ENCODE measurements around the gene ANKRD34C. TPM values are rescaled to one million over a fixed set of nuclear protein-coding genes. Genes with fewer than 3 reads are reported as not detected.
"Not testable (repeated sequence)": the region's sequence is repeated elsewhere in the genome, so short reads cannot be mapped to it uniquely, and the experiment has no call there.

Gene ANKRD34C
- total RNA-seq, 2 experiments from 2014 or later: not detected

DNA sequence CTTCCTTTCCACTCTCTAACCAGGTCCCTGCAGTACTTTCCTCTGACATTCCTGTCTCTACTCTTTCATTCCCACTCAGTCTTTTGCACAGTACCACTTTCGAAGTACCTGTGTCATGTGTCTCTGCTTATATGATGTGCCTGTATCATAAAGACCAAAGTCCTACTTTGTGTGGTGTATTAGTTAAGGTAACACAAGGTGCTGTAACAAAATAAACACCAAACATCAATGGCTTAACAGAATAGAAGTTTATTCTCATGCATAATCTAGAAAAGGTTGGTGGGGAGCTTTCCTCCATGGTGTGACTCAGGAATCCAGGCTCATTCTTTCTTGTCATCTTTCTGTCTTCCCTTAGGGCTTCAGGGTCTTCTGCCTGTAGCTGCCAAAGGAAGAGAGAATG is 31.7 kb downstream of the ANKRD34C start:
- intact Hi-C loops (cut with DNase I, micrococcal nuclease): loop anchor here in 1 of 2 experiments (5.0 kb wide), 3 partner anchors 653 to 877 kb away; partner anchors contain the start of genes FAH and IREB2
- ChIA-PET POLR2A (no interaction called here), CTCF (no interaction called here)
- peaks cover 68% of the 10 kb centered on the region for H3K36me3 Mint-ChIP-seq (ENCODE audit: low read depth)
- peaks cover 8% of the 10 kb centered on the region for H3K27me3 Mint-ChIP-seq
- no peak for DNase-seq
- H3K4me3 Mint-ChIP-seq: no peak overlapping the region
- no peak for ATAC-seq
- peaks cover 39% of the 10 kb centered on the region for H3K4me1 Mint-ChIP-seq
- no peak overlapping the region for H3K27ac Mint-ChIP-seq
- no peaks in the 10 kb centered on the region for H3K9me3 Mint-ChIP-seq (ENCODE audit: low read depth)

- no peak for ATAC-seq
- ChIA-PET POLR2A (no interaction called here), CTCF (no interaction called here)
- intact Hi-C loops (cut with DNase I, micrococcal nuclease): loop anchor here in 1 of 2 experiments (5.0 kb wide), 3 partner anchors 652 to 878 kb away; partner anchors contain the start of genes FAH and IREB2
- Mint-ChIP-seq H3K4me3 (no peak overlapping the region), H3K9me3 (ENCODE audit: low read depth) (no peaks in the 10 kb centered on the region), H3K27me3 (peaks cover 4% of the 10 kb centered on the region), H3K4me1 (peaks cover 39% of the 10 kb centered on the region), H3K36me3 (ENCODE audit: low read depth) (peaks cover 74% of the 10 kb centered on the region), H3K27ac (no peak overlapping the region)
- no peak for DNase-seq
Observed at GRCh38 chr15:79314811-79315210, 32.3 kb downstream of the ANKRD34C start.

GRCh38 chr15:79315623-79316328 is 33.3 kb downstream of the ANKRD34C start:
- no peaks in the 10 kb centered on the region for H3K9me3 Mint-ChIP-seq (ENCODE audit: low read depth)
- CTCF ChIA-PET: interaction anchor here (0.6 to 1.1 kb wide), 2 partner anchors 18 to 24 kb away, joined by 3 to 4 read pairs; no protein-coding TSS in a partner anchor
- intact Hi-C loops (cut with DNase I, micrococcal nuclease): no loop called here
- no peak overlapping the region for H3K27ac Mint-ChIP-seq
- H3K4me3 Mint-ChIP-seq: no peak overlapping the region
- no peak for ATAC-seq
- POLR2A ChIA-PET: no interaction called here
- peaks cover 79% of the 10 kb centered on the region for H3K36me3 Mint-ChIP-seq (ENCODE audit: low read depth)
- H3K27me3 Mint-ChIP-seq: no peaks in the 10 kb centered on the region
- peaks cover 39% of the 10 kb centered on the region for H3K4me1 Mint-ChIP-seq
- DNase-seq: no peak

DNA sequence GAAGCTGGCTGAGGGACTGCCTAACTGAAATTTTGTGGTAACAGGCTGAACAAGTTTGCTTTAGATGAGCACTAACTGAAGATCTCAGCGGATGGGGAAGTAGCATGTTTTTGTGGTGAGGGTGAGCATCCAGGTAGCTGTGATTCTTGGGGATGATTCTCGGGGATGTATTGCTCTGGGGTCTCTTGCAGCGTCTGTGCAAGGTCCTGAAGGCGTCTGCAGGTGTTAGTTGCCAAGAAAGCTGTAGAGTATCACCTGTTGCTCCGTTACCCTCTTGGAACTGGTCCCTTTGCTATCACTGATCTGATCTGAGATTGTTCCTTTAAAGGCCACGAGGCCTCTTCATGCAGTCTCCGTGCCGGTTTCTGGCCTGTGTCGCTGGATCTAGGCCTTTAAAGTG is 34.3 kb downstream of the ANKRD34C start:
- ChIA-PET POLR2A (no interaction called here), CTCF (interaction anchor here (0.7 to 2.0 kb wide), 2 partner anchors 23 to 223 kb away, joined by 3 to 4 read pairs; no protein-coding TSS in a partner anchor)
- no peaks in the 10 kb centered on the region for H3K9me3 Mint-ChIP-seq (ENCODE audit: low read depth)
- intact Hi-C loops (cut with DNase I, micrococcal nuclease): no loop called here
- no peak overlapping the region for H3K4me3 Mint-ChIP-seq
- H3K27me3 Mint-ChIP-seq: no peaks in the 10 kb centered on the region
- H3K4me1 Mint-ChIP-seq: peaks cover 36% of the 10 kb centered on the region
- peaks cover 84% of the 10 kb centered on the region for H3K36me3 Mint-ChIP-seq (ENCODE audit: low read depth)
- ATAC-seq: no peak
- DNase-seq: no peak
- no peak overlapping the region for H3K27ac Mint-ChIP-seq

DNA sequence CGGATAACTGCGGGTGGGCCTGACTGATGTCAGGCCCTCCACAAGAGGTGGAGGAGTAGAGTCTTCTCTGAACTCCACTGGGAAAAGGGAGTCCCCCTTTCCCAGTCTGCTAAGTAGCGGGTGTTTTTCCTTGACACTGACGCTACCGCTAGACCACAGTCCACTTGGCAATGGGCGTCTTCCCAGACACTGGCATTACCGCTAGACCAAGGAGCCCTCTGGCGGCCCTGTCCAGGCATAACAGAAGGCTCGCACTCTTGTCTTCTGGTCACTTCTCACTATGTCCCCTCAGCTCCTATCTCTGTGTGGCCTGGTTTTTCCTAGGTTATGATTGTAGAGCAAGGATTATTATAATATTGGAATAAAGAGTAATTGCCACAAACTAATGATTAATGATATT is 37.5 kb downstream of the ANKRD34C start:
- POLR2A ChIA-PET, H3K27me3 Mint-ChIP-seq, ATAC-seq: not testable (repeated sequence)

GRCh38 chr15:79321876-79322275 is 39.4 kb downstream of the ANKRD34C start:
- ChIA-PET CTCF (no interaction called here), POLR2A (no interaction called here)
- no peak overlapping the region for H3K4me3 Mint-ChIP-seq
- no peak overlapping the region for H3K27ac Mint-ChIP-seq
- H3K27me3 Mint-ChIP-seq: no peaks in the 10 kb centered on the region
- ATAC-seq (no peak), DNase-seq (no peak)
- no peaks in the 10 kb centered on the region for H3K9me3 Mint-ChIP-seq (ENCODE audit: low read depth)
- intact Hi-C loops (cut with DNase I, micrococcal nuclease): no loop called here
- peaks cover 8% of the 10 kb centered on the region for H3K4me1 Mint-ChIP-seq
- peaks cover 80% of the 10 kb centered on the region for H3K36me3 Mint-ChIP-seq (ENCODE audit: low read depth)

More for the DNA sequence above, 37.5 kb downstream of the ANKRD34C start:
- CTCF ChIA-PET: interaction anchor here (0.6 kb wide), 1 partner anchor 20 kb away, joined by 3 read pairs; no protein-coding TSS in a partner anchor
- DNase-seq; H3K4me3 Mint-ChIP-seq; H3K27ac Mint-ChIP-seq; intact Hi-C loops (cut with DNase I, micrococcal nuclease); H3K9me3 Mint-ChIP-seq (ENCODE audit: low read depth): not testable (repeated sequence)
- peaks cover 80% of the 10 kb centered on the region for H3K36me3 Mint-ChIP-seq (ENCODE audit: low read depth)
- H3K4me1 Mint-ChIP-seq: peaks cover 13% of the 10 kb centered on the region

GRCh38 chr15:79322306-79322705 is 39.8 kb downstream of the ANKRD34C start:
- H3K9me3 Mint-ChIP-seq (ENCODE audit: low read depth): no peaks in the 10 kb centered on the region
- H3K4me1 Mint-ChIP-seq: peaks cover 5% of the 10 kb centered on the region
- intact Hi-C loops (cut with DNase I, micrococcal nuclease): no loop called here
- ATAC-seq (no peak), DNase-seq (no peak)
- H3K36me3 Mint-ChIP-seq (ENCODE audit: low read depth): peaks cover 78% of the 10 kb centered on the region
- ChIA-PET POLR2A (no interaction called here), CTCF (no interaction called here)
- no peak overlapping the region for H3K4me3 Mint-ChIP-seq
- H3K27me3 Mint-ChIP-seq: no peaks in the 10 kb centered on the region
- H3K27ac Mint-ChIP-seq: no peak overlapping the region

GRCh38 chr15:79322945-79323344 is 40.4 kb downstream of the ANKRD34C start:
- Mint-ChIP-seq H3K4me1 (no peaks in the 10 kb centered on the region), H3K36me3 (ENCODE audit: low read depth) (peaks cover 76% of the 10 kb centered on the region), H3K4me3 (no peak overlapping the region), H3K9me3 (ENCODE audit: low read depth) (no peaks in the 10 kb centered on the region), H3K27me3 (no peaks in the 10 kb centered on the region), H3K27ac (no peak overlapping the region)
- ATAC-seq (no peak), DNase-seq (no peak)
- intact Hi-C loops (cut with DNase I, micrococcal nuclease): no loop called here
- POLR2A ChIA-PET: no interaction called here
- CTCF ChIA-PET: no interaction called here

GRCh38 chr15:79329171-79329611 is 46.7 kb downstream of the ANKRD34C start:
- no peaks in the 10 kb centered on the region for H3K9me3 Mint-ChIP-seq (ENCODE audit: low read depth)
- no peaks in the 10 kb centered on the region for H3K27me3 Mint-ChIP-seq
- DNase-seq (no peak), ATAC-seq (no peak)
- no peaks in the 10 kb centered on the region for H3K4me1 Mint-ChIP-seq
- no peak overlapping the region for H3K27ac Mint-ChIP-seq
- peaks cover 38% of the 10 kb centered on the region for H3K36me3 Mint-ChIP-seq (ENCODE audit: low read depth)
- H3K4me3 Mint-ChIP-seq: no peak overlapping the region
- intact Hi-C loops (cut with DNase I, micrococcal nuclease): no loop called here
- ChIA-PET POLR2A (no interaction called here), CTCF (no interaction called here)

Other genes starting within 250 kb of the ANKRD34C start
- not detected for gene RASGRF1, start 191.9 kb upstream of the ANKRD34C start, total RNA-seq
- 10 to 100 TPM; 33.5 to 37.2 TPM for gene TMED3, start 28.4 kb downstream of the ANKRD34C start, total RNA-seq
- under 1 TPM; 0.39 to 0.51 TPM for gene MINAR1, start 149.6 kb downstream of the ANKRD34C start, total RNA-seq

Data from activated CD4-positive, alpha-beta T cell treated with anti-CD3 and anti-CD28 coated beads for 36 hours (primary cell).